Chondrocyte (in vitro differentiated cells): ENCODE measurements around the gene BRD7. TPM values are rescaled to one million over a fixed set of nuclear protein-coding genes. Genes with fewer than 3 reads are reported as not detected.

Experiments
- DNase-seq: peaks from one replicate; pipeline ENCODE4 v3.0.0; 2021; ENCODE audit warnings: mixed read lengths, low spot score
- H3K27ac Mint-ChIP-seq: one replicate; pipeline ENCODE4 v1.8.0; 2021; ENCODE audit warnings: mild to moderate bottlenecking, moderate library complexity, mixed read lengths; ENCODE audit not compliant: unreplicated experiment
- H3K27me3 Mint-ChIP-seq: 2 replicates; pipeline ENCODE4 v1.8.0; 2021; ENCODE audit warnings: low read depth, mixed read lengths
- H3K36me3 Mint-ChIP-seq: 2 replicates; pipeline ENCODE4 v1.8.0; 2021; ENCODE audit warnings: low read depth, mixed read lengths
- H3K4me1 Mint-ChIP-seq: 2 replicates; pipeline ENCODE4 v1.8.0; 2021; ENCODE audit warnings: low read depth, mild to moderate bottlenecking, mixed read lengths
- H3K4me3 Mint-ChIP-seq: one replicate; pipeline ENCODE4 v1.8.0; 2021; ENCODE audit warnings: mild to moderate bottlenecking, moderate library complexity, mixed read lengths; ENCODE audit not compliant: unreplicated experiment
- H3K9me3 Mint-ChIP-seq: 2 replicates; pipeline ENCODE4 v1.8.0; 2021; ENCODE audit warnings: low read depth, mixed read lengths
- total RNA-seq: library from RNA; stranded (reverse); gene quantifications from 3 replicates; pipeline ENCODE4 v1.2.1, GENCODE V29; 2021
- TF ChIP-seq, protein P1 (sequence below): fragments of 200-600 bp; sonication (generic); IDR thresholded peaks from 2 replicates; pipeline ENCODE4 v1.5.0; 2021; ENCODE audit warnings: antibody characterized with exemption, mild to moderate bottlenecking, moderate library complexity

BRD7 gene
- total RNA-seq, 1 donor from 2014 or later, result 47.6 TPM

DNA sequence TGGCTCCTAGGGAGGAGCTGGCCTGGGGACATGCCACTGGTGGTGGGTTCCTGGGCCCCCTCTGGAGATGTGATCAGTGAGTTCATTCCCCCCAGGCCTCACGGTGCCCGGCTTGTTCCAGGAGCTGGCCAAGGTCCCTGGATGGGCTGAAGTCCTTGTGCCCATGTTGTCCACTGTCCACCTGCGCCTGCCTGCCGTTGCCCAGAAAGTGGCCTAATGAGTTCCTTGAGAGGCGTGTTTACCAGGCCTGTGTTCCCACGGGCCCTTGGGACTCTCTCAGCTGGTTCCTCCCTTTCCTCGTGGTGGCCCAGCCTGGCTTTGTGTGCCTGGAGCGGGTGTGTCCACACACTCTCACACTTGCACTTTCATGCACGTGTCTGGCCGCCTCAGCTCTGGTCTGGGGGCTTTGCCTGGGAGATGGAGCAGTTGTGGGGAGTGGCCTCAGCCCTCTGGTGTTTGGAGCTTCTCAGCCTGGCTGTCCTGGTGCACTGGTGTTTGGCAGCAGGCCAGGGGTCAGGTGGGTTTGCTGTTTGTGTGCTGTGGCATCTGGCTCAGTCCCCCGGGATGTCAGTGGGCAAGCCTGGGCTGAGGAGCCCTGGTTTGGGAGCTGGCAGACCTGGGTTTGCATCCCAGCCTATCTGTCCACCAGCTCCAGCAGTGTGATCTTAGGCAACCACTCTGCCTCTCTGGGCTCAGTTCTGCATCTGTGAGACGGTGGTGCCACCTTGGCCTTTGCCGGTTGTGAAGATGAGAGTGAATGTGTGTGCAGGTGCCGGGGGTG, 84.5 kb downstream of the BRD7 start:
- H3K36me3 Mint-ChIP-seq, result peaks cover 7% of the 10 kb centered on the region

DNA sequence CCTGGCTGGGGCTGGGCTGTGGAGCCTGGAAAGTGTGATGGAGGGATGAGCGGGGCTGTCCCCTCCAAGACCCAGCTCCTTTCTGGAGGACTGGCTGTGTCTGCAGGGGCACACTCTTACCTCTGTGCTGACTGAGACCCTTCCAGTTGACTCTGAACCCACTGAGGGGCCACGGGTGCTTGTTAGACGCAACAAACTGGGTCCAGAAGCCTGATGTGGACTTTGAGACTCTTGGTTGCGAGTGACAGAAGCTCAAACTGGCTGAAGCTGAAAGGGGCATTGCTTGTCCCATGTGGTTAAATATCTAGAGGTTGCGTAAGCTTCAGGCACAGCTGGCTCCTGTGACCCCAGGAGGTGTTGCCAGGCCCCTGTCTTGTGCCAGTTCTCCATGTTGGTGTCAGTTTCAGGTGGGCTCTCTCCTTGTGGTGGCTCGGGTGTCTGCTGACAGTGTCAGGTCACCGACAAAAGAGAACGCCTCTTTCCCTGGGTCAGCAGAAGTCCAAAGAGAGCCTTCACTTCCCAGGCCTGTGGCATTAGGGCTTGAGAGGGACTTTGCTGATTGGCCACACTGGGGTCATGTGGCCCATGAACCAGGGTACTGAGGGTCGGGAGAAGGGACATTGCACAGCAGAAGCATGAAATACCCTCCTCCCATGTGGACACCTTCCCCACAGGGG, 85.7 kb downstream of the BRD7 start:
- no peak overlapping the region for H3K27ac Mint-ChIP-seq
- H3K4me3 Mint-ChIP-seq, result no peak overlapping the region
- H3K36me3 Mint-ChIP-seq, result peaks cover 7% of the 10 kb centered on the region
- H3K9me3 Mint-ChIP-seq, result peaks cover 15% of the 10 kb centered on the region
- H3K4me1 Mint-ChIP-seq, result peaks cover 6% of the 10 kb centered on the region
- H3K27me3 Mint-ChIP-seq, result peaks cover 3% of the 10 kb centered on the region
- TF ChIP-seq, protein P1, sequence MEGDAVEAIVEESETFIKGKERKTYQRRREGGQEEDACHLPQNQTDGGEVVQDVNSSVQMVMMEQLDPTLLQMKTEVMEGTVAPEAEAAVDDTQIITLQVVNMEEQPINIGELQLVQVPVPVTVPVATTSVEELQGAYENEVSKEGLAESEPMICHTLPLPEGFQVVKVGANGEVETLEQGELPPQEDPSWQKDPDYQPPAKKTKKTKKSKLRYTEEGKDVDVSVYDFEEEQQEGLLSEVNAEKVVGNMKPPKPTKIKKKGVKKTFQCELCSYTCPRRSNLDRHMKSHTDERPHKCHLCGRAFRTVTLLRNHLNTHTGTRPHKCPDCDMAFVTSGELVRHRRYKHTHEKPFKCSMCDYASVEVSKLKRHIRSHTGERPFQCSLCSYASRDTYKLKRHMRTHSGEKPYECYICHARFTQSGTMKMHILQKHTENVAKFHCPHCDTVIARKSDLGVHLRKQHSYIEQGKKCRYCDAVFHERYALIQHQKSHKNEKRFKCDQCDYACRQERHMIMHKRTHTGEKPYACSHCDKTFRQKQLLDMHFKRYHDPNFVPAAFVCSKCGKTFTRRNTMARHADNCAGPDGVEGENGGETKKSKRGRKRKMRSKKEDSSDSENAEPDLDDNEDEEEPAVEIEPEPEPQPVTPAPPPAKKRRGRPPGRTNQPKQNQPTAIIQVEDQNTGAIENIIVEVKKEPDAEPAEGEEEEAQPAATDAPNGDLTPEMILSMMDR, result no peak
- DNase-seq, result no peak

More for the DNA sequence above, 84.5 kb downstream of the BRD7 start:
- Mint-ChIP-seq H3K9me3 (peaks cover 10% of the 10 kb centered on the region), H3K4me1 (peaks cover 6% of the 10 kb centered on the region), H3K27me3 (peaks cover 3% of the 10 kb centered on the region), H3K4me3 (no peak overlapping the region), H3K27ac (no peak overlapping the region)
- no peak for DNase-seq
- TF ChIP-seq, protein P1, result no peak

DNA sequence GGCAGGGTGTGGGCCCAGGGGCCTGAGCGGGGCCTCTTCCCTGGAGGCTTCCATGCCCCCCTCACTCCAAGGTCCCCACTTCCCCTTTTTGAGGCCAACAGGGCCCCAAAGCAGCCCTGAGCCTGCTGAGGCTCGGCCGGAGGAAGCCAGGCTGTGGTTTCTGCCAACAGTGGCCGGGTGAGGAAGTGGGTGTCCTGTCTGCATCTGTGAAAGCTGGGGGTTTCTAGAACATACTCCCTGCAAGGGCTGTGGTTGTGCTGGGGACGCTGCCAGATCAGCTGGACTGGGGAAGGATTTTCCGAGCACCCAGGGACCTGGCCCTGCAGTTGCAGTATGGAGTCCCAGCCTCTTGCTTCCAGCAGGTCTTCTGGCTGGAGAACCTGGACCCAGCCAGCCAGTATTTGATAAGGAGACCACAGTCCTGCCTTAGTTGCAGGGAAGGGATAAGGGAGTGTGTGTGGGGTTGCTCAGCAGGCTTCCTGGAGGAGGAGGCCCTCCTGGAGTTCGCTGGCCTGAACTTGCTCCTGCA, 86.7 kb downstream of the BRD7 start:
- Mint-ChIP-seq H3K27me3 (peaks cover 3% of the 10 kb centered on the region), H3K36me3 (peaks cover 7% of the 10 kb centered on the region), H3K27ac (no peak overlapping the region), H3K4me1 (peaks cover 6% of the 10 kb centered on the region), H3K9me3 (peaks cover 15% of the 10 kb centered on the region), H3K4me3 (no peak overlapping the region)
- peak; percentile 77 for DNase-seq
- TF ChIP-seq, protein P1, result no peak

DNA sequence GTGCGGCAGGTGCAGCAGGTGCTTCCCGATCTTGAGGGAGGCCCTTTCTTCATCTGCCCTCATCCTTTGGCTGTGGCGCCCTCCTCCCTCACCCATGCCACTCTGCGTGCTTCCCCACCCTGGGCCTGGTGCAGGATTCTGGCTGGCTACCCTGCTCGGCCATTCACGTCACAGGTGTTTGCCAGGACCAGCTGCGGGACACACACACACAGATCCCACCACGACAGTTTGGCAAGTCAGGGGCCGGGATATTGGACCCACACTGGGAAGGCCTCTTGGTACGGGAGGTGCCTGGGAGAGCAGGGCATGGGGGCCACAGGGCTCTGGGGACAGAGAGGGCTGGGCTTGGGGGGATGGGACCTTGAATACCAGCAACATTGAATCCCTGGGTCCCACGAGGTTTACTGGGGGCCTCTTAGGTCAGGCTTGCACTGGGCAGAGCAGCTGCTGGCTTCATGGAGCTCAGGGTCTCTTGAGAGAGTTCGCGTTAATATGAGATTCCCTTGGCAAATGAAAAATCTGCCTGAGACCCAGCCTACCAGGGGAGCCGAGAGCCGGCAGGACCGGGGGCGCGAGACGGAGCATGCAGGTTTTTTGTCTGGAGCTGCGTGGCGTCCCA, 87.3 kb downstream of the BRD7 start:
- H3K36me3 Mint-ChIP-seq, result peaks cover 7% of the 10 kb centered on the region
- peaks cover 14% of the 10 kb centered on the region for H3K9me3 Mint-ChIP-seq
- TF ChIP-seq, protein P1, result no peak
- peaks cover 6% of the 10 kb centered on the region for H3K4me1 Mint-ChIP-seq
- peak; percentile 76 for DNase-seq
- H3K4me3 Mint-ChIP-seq, result no peak overlapping the region
- H3K27me3 Mint-ChIP-seq, result peaks cover 3% of the 10 kb centered on the region
- no peak overlapping the region for H3K27ac Mint-ChIP-seq

GRCh38 chr16:50280932-50281331, 87.9 kb downstream of the BRD7 start:
- Mint-ChIP-seq H3K27me3 (peaks cover 3% of the 10 kb centered on the region), H3K36me3 (peaks cover 5% of the 10 kb centered on the region), H3K27ac (no peak overlapping the region), H3K9me3 (peaks cover 12% of the 10 kb centered on the region), H3K4me1 (peaks cover 6% of the 10 kb centered on the region), H3K4me3 (no peak overlapping the region)
- peak; percentile 61 for DNase-seq
- TF ChIP-seq, protein P1, result no peak
